GM18511 (cell line): ENCODE results near the gene PPFIBP1.
"Not testable (repeated sequence)": the region's sequence is repeated elsewhere in the genome, so short reads cannot be mapped to it uniquely, and the experiment has no call there.

ENCODE experiments used
- ATAC-seq: cut with Tn5 transposase; IDR thresholded peaks from one replicate; pipeline ENCODE4 v1.9.1; 2021; ENCODE audit warnings: mild to moderate bottlenecking, moderate library complexity; ENCODE audit not compliant: unreplicated experiment

Gene PPFIBP1

GRCh38 chr12:27561535-27562350 lies 37.7 kb downstream of the PPFIBP1 start:
- peak; percentile 59 for ATAC-seq

- no peak for ATAC-seq
These were observed 40.7 kb downstream of the PPFIBP1 start for GRCh38 chr12:27564612-27565213.

GRCh38 chr12:27566159-27566558 lies 42.2 kb downstream of the PPFIBP1 start:
- ATAC-seq: no peak

- ATAC-seq: no peak
These were observed 42.6 kb downstream of the PPFIBP1 start for GRCh38 chr12:27566626-27567025.

- no peak for ATAC-seq
These were observed 47.5 kb downstream of the PPFIBP1 start for GRCh38 chr12:27571463-27571862.

- ATAC-seq: no peak
These were observed 48.7 kb downstream of the PPFIBP1 start for GRCh38 chr12:27572486-27573255.

- ATAC-seq: no peak
These were observed 50.0 kb downstream of the PPFIBP1 start for GRCh38 chr12:27573972-27574371.

- ATAC-seq: no peak
These were observed 51.2 kb downstream of the PPFIBP1 start for GRCh38 chr12:27575090-27575761.

- ATAC-seq: no peak
These were observed 51.7 kb downstream of the PPFIBP1 start for GRCh38 chr12:27575762-27576118.

- peak; percentile 59 for ATAC-seq
These were observed 52.8 kb downstream of the PPFIBP1 start for GRCh38 chr12:27576667-27577347.

GRCh38 chr12:27577688-27578087 lies 53.7 kb downstream of the PPFIBP1 start:
- ATAC-seq: no peak

- ATAC-seq: no peak
These were observed 54.8 kb downstream of the PPFIBP1 start for GRCh38 chr12:27578689-27579372.

GRCh38 chr12:27580561-27581330 lies 56.7 kb downstream of the PPFIBP1 start:
- no peak for ATAC-seq

GRCh38 chr12:27581331-27581671 lies 57.3 kb downstream of the PPFIBP1 start:
- ATAC-seq: not testable (repeated sequence)

GRCh38 chr12:27581833-27582232 lies 57.8 kb downstream of the PPFIBP1 start:
- ATAC-seq: not testable (repeated sequence)

GRCh38 chr12:27582445-27582844 lies 58.4 kb downstream of the PPFIBP1 start:
- ATAC-seq: not testable (repeated sequence)

- no peak for ATAC-seq
These were observed 59.2 kb downstream of the PPFIBP1 start for GRCh38 chr12:27583057-27583797.

- ATAC-seq: no peak
These were observed 60.0 kb downstream of the PPFIBP1 start for GRCh38 chr12:27583981-27584380.
